Activated CD8-positive, alpha-beta memory T cell treated with anti-CD3 and anti-CD28 coated beads for 1 hour (primary cell): ENCODE results near the gene ZNF227.
"Not testable (repeated sequence)": the region's sequence is repeated elsewhere in the genome, so short reads cannot be mapped to it uniquely, and the experiment has no call there.

ENCODE experiments used
- DNase-seq, 2 donors: peaks; one replicate each; pipeline ENCODE4 v3.0.0-alpha.2; 2020; ENCODE audit warnings: low read depth in 1 of 2; ENCODE audit errors: extremely low read depth in 1 of 2

The ZNF227 gene

DNA sequence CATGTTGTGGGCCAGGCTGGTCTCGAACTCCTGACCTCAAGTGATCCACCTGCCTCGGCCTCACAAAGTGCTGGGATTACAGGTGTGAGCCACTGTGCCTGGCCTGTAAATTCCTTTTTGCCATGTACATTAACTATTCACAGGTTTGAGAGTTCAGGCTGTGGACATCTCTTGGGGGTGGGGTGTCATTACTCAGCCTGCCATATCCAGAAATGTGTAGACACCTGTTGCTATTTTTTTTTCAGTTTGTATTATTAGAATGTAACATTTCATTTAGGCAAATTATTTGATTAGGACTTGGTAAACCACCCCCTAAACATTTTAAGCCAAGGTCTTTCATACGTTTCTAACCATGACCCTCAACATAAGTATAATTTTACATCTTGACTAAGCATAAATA lies 20.5 kb downstream of the ZNF227 start:
- DNase-seq: no peak

GRCh38 chr19:44236384-44236783 lies 24.1 kb downstream of the ZNF227 start:
- no peak for DNase-seq

- not testable (repeated sequence) for DNase-seq
These were observed 40.0 kb downstream of the ZNF227 start for GRCh38 chr19:44252332-44252731.

DNA sequence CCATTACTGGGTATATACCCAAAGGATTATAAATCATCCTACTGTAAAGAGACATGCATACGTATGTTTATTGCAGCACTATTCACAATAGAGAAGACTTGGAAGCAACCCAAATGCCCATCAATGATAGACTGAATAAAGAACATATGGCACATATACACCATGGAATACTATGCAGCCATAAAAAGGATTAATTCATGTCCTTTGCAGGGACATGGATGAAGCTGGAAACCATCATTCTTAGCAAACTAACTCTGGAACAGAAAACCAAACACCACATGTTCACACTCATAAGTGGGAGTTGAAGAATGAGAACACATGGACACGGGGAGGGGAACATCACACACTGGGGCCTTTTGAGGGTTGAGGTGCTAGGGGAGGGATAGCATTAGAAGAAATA lies 41.1 kb downstream of the ZNF227 start:
- DNase-seq: not testable (repeated sequence)

DNA sequence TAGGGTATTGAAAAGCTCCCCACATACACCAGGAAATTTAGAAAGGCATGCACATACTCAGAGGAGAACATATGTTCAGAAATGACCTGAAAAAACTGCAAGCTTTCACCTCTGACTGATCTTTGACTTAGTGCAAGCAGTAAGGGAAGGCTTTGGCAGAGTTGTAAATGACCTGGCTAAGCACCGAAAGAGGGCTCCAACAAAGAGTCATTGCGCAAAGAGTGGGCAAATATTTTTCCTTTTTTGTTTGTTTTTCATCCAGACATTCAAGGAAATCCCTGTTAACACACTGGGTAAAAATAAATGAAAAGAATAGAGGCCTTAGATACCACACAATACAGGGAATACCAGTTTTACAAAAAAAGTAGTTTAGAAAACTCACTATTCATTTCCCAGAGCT lies 42.2 kb downstream of the ZNF227 start:
- no peak for DNase-seq

- DNase-seq: no peak
These were observed 43.5 kb downstream of the ZNF227 start for GRCh38 chr19:44255705-44256411.

GRCh38 chr19:44258136-44258535 lies 45.8 kb downstream of the ZNF227 start:
- no peak for DNase-seq

- no peak for DNase-seq
These were observed 46.6 kb downstream of the ZNF227 start for GRCh38 chr19:44258835-44259413.

DNA sequence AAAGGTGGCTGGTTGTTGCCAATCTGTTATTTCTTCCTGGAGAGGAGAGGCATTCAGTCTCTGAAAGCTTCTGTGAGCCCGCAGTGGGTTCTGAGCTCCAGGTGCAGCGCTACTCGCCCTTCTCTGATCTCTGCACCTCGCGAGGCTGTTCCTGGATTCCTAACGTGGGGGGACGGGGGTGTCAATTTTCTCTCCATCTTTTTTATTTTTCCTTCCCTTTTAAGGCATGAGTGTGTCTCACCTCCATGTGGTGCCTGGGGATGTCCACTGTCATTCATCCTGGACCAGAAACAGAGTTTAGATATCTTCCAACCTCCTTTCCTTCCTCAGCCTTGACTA lies 48.0 kb downstream of the ZNF227 start:
- no peak for DNase-seq

- DNase-seq: no peak
These were observed 48.5 kb downstream of the ZNF227 start for GRCh38 chr19:44260695-44261446.

DNA sequence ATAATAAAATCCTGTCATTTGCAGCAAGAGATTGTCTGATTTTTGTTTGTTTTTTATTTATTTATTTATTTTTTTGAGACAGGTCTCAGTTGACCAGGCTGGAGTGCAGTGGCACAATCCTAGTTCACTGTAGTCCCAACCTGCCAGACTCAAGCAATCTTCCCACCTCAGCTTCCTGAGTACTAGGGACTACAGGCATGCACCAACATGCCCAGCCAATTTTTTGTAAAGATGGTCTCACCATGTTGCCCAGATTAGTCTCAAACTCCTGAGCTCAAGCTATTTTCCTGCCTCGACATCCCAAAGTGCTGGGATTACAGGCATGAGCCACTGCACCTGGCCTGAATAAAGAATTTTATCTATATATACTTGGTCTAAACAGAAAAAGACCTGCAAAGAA lies 65.0 kb downstream of the ZNF227 start:
- no peak for DNase-seq

DNA sequence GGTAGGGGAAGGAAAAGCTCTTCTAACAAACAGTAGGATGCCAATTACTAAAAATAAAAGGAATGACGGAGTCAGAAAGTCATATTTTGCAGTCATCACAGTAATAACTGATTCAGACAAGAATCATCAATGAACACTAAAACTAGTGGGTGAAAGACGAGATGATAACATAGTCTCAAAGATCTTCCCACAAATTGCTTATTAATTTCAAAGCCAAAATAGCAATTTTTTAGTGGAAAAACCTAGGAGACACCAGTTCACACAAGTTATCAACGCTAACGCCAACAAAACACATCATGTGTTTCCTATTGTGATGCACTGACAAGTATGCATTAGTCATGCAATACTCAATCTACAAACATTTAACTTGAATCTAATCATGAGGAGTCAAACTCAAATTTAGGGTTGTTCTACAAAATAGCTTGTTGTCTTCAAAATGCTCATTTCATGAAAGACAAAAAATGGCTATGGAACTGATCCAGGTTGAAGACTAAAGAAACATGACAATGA lies 65.9 kb downstream of the ZNF227 start:
- no peak for DNase-seq

GRCh38 chr19:44280916-44281315 lies 68.6 kb downstream of the ZNF227 start:
- DNase-seq: no peak

GRCh38 chr19:44282846-44283245 lies 70.5 kb downstream of the ZNF227 start:
- DNase-seq: no peak

DNA sequence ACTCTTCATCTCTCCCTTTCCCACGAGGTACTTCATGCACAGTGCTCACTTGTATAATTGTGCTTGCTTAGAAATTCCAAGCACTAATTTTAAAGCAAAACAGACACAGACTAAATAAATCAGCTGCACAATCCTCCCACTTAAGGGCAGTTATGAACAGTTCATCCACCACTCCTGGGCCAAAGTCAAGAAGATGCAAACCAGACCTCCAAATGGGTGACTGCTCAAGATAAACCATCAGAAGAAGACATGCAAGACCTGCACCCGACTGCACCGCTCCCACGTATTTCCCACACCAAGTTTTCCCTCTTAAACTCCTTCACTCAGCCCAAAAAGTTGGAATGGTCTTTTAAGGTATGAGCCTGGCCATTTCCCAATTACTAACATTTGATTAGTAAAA lies 72.6 kb downstream of the ZNF227 start:
- no peak for DNase-seq
